GM15510 (cell line): ENCODE data around the gene AKR1B15.

Experiments
- POLR2A ChIP-seq: IDR thresholded peaks from 3 replicates; pipeline ENCODE4 v1.6.1; 2011; ENCODE audit warnings: borderline replicate concordance; ENCODE audit not compliant: insufficient read length; ENCODE audit errors: extremely low read depth

Gene AKR1B15

GRCh38 chr7:134548877-134549276, at the start of gene AKR1B15:
AKR1B15 (plus strand) TSS chr7:134549110; CDS start chr7:134564620, 15,510 bp downstream.
- TF ChIP-seq POLR2A = no peak

GRCh38 chr7:134500406-134500805, 48.5 kb upstream of the AKR1B15 start:
- TF ChIP-seq POLR2A = no peak

GRCh38 chr7:134500982-134501381, 47.9 kb upstream of the AKR1B15 start:
- TF ChIP-seq POLR2A = no peak

GRCh38 chr7:134502463-134503371, 46.2 kb upstream of the AKR1B15 start:
- TF ChIP-seq POLR2A = no peak

- TF ChIP-seq POLR2A = no peak
Observed at GRCh38 chr7:134504660-134505164, 44.2 kb upstream of the AKR1B15 start.

GRCh38 chr7:134505856-134506255, 43.1 kb upstream of the AKR1B15 start:
- TF ChIP-seq POLR2A = no peak

GRCh38 chr7:134509010-134509409, 39.9 kb upstream of the AKR1B15 start:
- no peak for TF ChIP-seq POLR2A

GRCh38 chr7:134510646-134511045, 38.3 kb upstream of the AKR1B15 start:
- no peak for TF ChIP-seq POLR2A

- TF ChIP-seq POLR2A = no peak
Observed at GRCh38 chr7:134512271-134512670, 36.6 kb upstream of the AKR1B15 start.

- TF ChIP-seq POLR2A = no peak
Observed at GRCh38 chr7:134513169-134513752, 35.6 kb upstream of the AKR1B15 start.

GRCh38 chr7:134514106-134514505, 34.8 kb upstream of the AKR1B15 start:
- TF ChIP-seq POLR2A = no peak

GRCh38 chr7:134514663-134515062, 34.2 kb upstream of the AKR1B15 start:
- no peak for TF ChIP-seq POLR2A

- no peak for TF ChIP-seq POLR2A
Observed at GRCh38 chr7:134515569-134516468, 33.1 kb upstream of the AKR1B15 start.

GRCh38 chr7:134520130-134520529, 28.8 kb upstream of the AKR1B15 start:
- TF ChIP-seq POLR2A = no peak

- TF ChIP-seq POLR2A = no peak
Observed at GRCh38 chr7:134522601-134523000, 26.3 kb upstream of the AKR1B15 start.

GRCh38 chr7:134527979-134528371, 20.9 kb upstream of the AKR1B15 start:
- TF ChIP-seq POLR2A = no peak

GRCh38 chr7:134528749-134529148, 20.2 kb upstream of the AKR1B15 start:
- no peak for TF ChIP-seq POLR2A
